SJCRH30 (cell line): ENCODE results near the gene CAMKMT. TPM values are rescaled to one million over a fixed set of nuclear protein-coding genes. Genes with fewer than 3 reads are reported as not detected.

ENCODE experiments used
- DNase-seq, 2 experiments: peaks; one replicate each; pipeline ENCODE4 v3.0.0-alpha.2; 2015 to 2020
- H3K27ac ChIP-seq: fragments of 250-450 bp; sonication (Bioruptor Pico); 2 replicates; pipeline ENCODE4 v1.5.1; 2020; ENCODE audit warnings: mild to moderate bottlenecking, moderate library complexity
- H3K27me3 ChIP-seq: fragments of 250-450 bp; sonication (Bioruptor Pico); 2 replicates; pipeline ENCODE4 v1.5.1; 2020; ENCODE audit warnings: mild to moderate bottlenecking, moderate library complexity
- H3K36me3 ChIP-seq: fragments of 250-450 bp; sonication (Bioruptor Pico); 2 replicates; pipeline ENCODE4 v1.5.1; 2020; ENCODE audit warnings: mild to moderate bottlenecking, moderate library complexity
- H3K4me1 ChIP-seq: fragments of 250-450 bp; sonication (Bioruptor Pico); 2 replicates; pipeline ENCODE4 v1.5.1; 2020; ENCODE audit warnings: mild to moderate bottlenecking, moderate library complexity
- H3K4me3 ChIP-seq: fragments of 250-450 bp; sonication (Bioruptor Pico); 2 replicates; pipeline ENCODE4 v1.5.1; 2020; ENCODE audit warnings: mild to moderate bottlenecking, moderate library complexity
- H3K9me3 ChIP-seq: fragments of 250-450 bp; sonication (Bioruptor Pico); replicated peaks from 2 replicates; pipeline ENCODE4 v1.5.1; 2020; ENCODE audit warnings: mild to moderate bottlenecking, moderate library complexity
- total RNA-seq: library from RNA; depleted of rRNA; stranded (reverse); fragments of >200 nt; shearing (Covaris generic); gene quantifications from 2 replicates; pipeline ENCODE4 v1.2.3, GENCODE V29; 2014

CAMKMT gene
- total RNA-seq, 1 experiment from 2014 or later = 11.3 TPM

GRCh38 chr2:44804406-44805265 lies 442.9 kb downstream of the CAMKMT start:
- H3K27ac ChIP-seq = no peak overlapping the region
- peaks cover 5% of the 10 kb centered on the region; the same call in 1 of the 2 replicates for H3K4me1 ChIP-seq
- H3K9me3 ChIP-seq = no peaks in the 10 kb centered on the region
- no peaks in the 10 kb centered on the region for H3K36me3 ChIP-seq
- H3K27me3 ChIP-seq = no peaks in the 10 kb centered on the region
- DNase-seq = no peak
- H3K4me3 ChIP-seq = no peak overlapping the region

DNA sequence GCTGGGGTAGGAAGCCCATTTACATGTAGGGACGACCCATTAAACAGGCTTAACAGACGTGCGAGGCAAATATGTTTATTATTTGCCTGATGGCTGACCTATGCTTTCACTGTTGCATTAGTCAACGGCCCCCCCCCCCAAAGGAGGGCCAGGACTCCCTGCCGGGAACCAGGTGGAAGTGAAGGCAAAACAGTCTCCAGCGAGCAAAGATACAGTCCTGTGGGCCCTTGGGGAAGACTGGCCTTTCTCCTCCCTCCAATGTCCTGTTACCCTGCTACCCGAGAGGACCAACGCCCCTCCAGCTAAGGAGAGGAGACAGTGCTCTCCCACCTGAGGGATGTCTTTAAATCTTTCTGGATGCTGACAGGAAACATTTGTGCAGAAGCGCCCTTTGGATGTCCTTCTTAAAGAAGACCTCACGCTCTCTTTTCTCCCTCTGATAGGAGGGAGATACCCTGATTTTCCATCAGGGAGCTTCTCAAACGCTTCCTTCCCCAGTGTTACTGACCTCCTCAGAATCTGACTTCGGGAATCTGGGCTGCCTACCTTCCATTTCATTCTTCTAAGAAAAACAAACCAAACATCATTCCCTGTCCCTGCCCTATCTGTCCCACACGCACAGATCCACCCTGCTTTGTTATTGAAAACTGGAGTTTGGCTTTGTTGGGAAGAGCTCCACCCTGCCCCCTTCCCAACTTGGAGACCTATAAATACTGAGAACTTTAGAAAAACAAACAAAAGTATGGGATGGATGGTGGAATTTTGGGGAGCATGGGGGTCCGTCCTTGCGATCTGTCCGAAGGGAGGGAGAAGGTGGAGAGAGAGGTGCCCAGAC lies 443.9 kb downstream of the CAMKMT start:
- H3K4me3 ChIP-seq = no peak overlapping the region
- DNase-seq = no peak
- H3K27ac ChIP-seq = no peak overlapping the region
- H3K36me3 ChIP-seq = no peaks in the 10 kb centered on the region
- H3K9me3 ChIP-seq = no peaks in the 10 kb centered on the region
- H3K27me3 ChIP-seq = no peaks in the 10 kb centered on the region
- peaks cover 5% of the 10 kb centered on the region; the same call in 1 of the 2 replicates for H3K4me1 ChIP-seq

DNA sequence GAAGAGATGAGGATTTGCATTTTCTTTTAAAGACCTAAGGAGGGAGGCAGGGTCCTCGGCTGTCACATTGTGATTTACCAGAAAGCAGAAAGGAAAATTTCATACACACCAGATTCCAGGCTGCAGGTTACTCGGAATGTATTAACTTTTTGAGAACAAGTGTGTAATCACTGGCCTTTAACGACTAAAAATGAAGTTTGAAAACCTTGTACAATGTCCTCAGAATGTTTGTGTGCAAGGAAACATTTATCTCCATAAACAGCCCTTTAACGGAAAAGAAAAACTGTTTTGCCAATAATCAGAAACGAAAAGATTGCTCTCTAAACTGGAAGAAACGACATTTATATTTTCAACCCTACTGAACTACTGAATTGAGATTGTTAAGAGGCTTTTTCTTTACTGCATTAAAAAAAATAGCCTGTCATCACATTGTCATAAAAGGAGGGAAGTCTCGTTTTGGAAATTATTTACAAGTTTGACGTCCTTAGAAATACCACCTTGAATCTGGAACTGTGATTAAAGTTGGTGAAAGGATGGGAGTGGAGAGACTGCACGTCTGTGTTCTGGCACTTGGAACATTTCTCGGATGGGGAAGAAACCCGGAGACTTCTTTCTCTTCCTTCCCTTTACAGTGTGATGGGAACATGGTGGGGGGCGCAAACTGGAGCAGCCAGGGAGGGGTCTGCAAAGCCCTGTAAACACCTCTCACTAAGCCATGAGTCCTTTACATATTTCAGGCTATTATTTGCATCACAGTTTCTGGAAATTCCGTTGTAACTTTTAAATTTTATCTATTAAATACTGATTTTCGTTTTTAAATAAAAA lies 445.7 kb downstream of the CAMKMT start:
- Histone ChIP-seq H3K9me3 (no peaks in the 10 kb centered on the region), H3K27me3 (no peaks in the 10 kb centered on the region), H3K4me1 (peaks cover 5% of the 10 kb centered on the region; the same call in 1 of the 2 replicates), H3K36me3 (no peaks in the 10 kb centered on the region), H3K27ac (no peak overlapping the region), H3K4me3 (no peak overlapping the region)
- DNase-seq = no peak

GRCh38 chr2:44810892-44811530 lies 449.3 kb downstream of the CAMKMT start:
- Histone ChIP-seq H3K27me3 (no peaks in the 10 kb centered on the region), H3K27ac (no peak overlapping the region), H3K4me3 (no peak overlapping the region), H3K36me3 (no peaks in the 10 kb centered on the region), H3K4me1 (no peaks in the 10 kb centered on the region), H3K9me3 (no peaks in the 10 kb centered on the region)
- no peak for DNase-seq

GRCh38 chr2:44813165-44813564 lies 451.4 kb downstream of the CAMKMT start:
- Histone ChIP-seq H3K4me1 (peaks cover 15% of the 10 kb centered on the region), H3K9me3 (no peaks in the 10 kb centered on the region), H3K27ac (no peak overlapping the region), H3K4me3 (no peak overlapping the region), H3K27me3 (no peaks in the 10 kb centered on the region), H3K36me3 (no peaks in the 10 kb centered on the region)
- DNase-seq = no peak

DNA sequence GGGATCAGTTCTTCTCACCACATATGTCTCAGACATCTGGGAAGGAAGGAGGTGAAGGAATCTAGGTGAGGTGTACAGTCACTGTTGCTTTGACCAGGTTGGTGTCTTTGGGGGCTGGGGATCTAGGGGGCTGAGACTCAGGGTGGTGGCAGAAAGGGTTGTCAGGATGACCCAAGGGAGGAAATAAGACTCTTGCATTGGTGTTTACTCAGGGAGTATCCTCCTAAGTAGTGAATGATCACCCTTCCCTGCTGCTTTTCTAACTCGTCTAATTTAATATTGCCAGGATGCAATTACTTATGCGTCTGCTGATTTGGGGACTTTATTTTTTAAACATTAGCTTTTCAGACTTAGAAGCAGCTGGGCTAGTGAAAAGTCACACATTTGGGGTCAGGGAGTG lies 451.9 kb downstream of the CAMKMT start:
- H3K9me3 ChIP-seq = no peaks in the 10 kb centered on the region
- H3K4me3 ChIP-seq = no peak overlapping the region
- peaks cover 20% of the 10 kb centered on the region for H3K4me1 ChIP-seq
- H3K27ac ChIP-seq = no peak overlapping the region
- no peaks in the 10 kb centered on the region for H3K27me3 ChIP-seq
- no peak for DNase-seq
- H3K36me3 ChIP-seq = no peaks in the 10 kb centered on the region

- peak overlapping the region; percentile 73 for H3K27ac ChIP-seq
- H3K4me3 ChIP-seq = no peak overlapping the region
- DNase-seq = peak; percentile 74 to 87
- H3K9me3 ChIP-seq = no peaks in the 10 kb centered on the region
- H3K4me1 ChIP-seq = peaks cover 21% of the 10 kb centered on the region
- H3K36me3 ChIP-seq = no peaks in the 10 kb centered on the region
- no peaks in the 10 kb centered on the region for H3K27me3 ChIP-seq
Measured at GRCh38 chr2:44817256-44817655, 455.5 kb downstream of the CAMKMT start.

DNA sequence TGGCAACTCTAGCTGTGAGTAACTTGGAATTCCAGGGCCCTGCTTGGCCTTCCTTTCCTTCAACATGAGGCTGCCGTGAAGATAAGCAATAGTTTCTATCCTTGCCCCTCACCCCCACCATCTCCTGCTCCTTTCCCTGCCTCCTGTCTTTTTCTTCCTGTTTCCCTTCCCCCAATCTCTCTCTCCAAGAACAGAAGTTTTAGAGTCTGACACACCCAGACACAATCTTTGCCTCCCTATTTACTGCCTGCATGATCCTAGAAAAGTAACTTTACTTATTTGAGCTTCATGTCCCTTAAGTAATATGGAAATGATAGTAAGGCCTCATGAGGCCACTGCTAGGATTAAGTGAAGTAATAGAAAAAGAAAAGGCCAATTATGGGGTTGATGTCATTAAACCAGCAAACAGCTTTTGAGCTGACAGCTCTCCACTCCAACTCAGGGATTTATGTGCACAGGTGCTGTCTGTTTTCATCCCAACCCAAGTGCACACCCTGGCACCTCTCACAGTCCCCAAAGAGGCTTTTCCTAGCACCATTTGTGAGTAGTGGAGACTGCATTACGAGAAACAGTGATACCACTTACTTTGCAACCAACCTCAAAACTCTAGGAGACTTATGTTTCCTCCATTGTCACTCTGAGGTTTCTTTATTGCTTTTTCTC lies 456.1 kb downstream of the CAMKMT start:
- H3K36me3 ChIP-seq = no peaks in the 10 kb centered on the region
- H3K27ac ChIP-seq = peak overlapping the region; percentile 73
- no peaks in the 10 kb centered on the region for H3K27me3 ChIP-seq
- peaks cover 21% of the 10 kb centered on the region for H3K4me1 ChIP-seq
- H3K9me3 ChIP-seq = no peaks in the 10 kb centered on the region
- peak; percentile 81 to 95 for DNase-seq
- no peak overlapping the region for H3K4me3 ChIP-seq

- DNase-seq = no peak
- Histone ChIP-seq H3K27ac (no peak overlapping the region), H3K4me3 (no peak overlapping the region), H3K4me1 (peaks cover 21% of the 10 kb centered on the region), H3K9me3 (no peaks in the 10 kb centered on the region), H3K36me3 (no peaks in the 10 kb centered on the region), H3K27me3 (no peaks in the 10 kb centered on the region)
Measured at GRCh38 chr2:44819061-44819460, 457.3 kb downstream of the CAMKMT start.

GRCh38 chr2:44821500-44821899 lies 459.8 kb downstream of the CAMKMT start:
- H3K27ac ChIP-seq = no peak overlapping the region
- DNase-seq = no peak
- H3K4me1 ChIP-seq = peaks cover 36% of the 10 kb centered on the region
- H3K9me3 ChIP-seq = no peaks in the 10 kb centered on the region
- no peaks in the 10 kb centered on the region for H3K27me3 ChIP-seq
- no peaks in the 10 kb centered on the region for H3K36me3 ChIP-seq
- H3K4me3 ChIP-seq = no peak overlapping the region

DNA sequence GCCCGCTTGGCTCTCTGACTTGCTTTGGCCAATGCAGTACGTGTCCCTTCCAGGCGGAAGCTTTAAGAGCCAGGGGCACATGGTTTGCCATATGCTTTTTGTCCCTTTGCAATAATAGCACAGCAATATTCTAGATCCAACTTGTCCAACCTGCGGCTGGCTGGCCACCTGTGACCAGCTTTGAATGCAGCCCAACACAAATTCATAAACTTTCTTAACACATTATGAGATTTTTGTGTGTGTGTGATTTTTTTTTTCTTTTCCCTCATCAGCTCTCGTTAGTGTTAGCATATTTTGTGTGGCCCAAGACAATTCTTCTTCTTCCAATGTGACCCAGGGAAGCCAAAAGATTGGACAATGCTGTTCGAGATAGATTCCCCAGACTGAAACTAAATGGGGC lies 460.4 kb downstream of the CAMKMT start:
- Histone ChIP-seq H3K36me3 (no peaks in the 10 kb centered on the region), H3K27ac (no peak overlapping the region), H3K9me3 (no peaks in the 10 kb centered on the region), H3K4me1 (peaks cover 35% of the 10 kb centered on the region), H3K27me3 (no peaks in the 10 kb centered on the region), H3K4me3 (no peak overlapping the region)
- DNase-seq = no peak
